SK-N-SH (cell line): ENCODE data around the gene KIF27. TPM values are rescaled to one million over a fixed set of nuclear protein-coding genes. Genes with fewer than 3 reads are reported as not detected.
A peak's percentile ranks its signal among the peaks of the same experiment; 100 is the strongest.

Experiments
- CTCF ChIA-PET: fragments of 300-600, 350-600 bp; formaldehyde crosslinking; extraction: SDS; loops from one replicate; lab custom pipeline; 2021; lab: Yijun Ruan, JAX
- POLR2A ChIA-PET: fragments of 350-600 bp; sonication (Branson Sonifier 250); formaldehyde crosslinking; extraction: SDS; loops from one replicate; lab custom pipeline; 2020; ENCODE audit warnings: antibody characterized with exemption, inconsistent platforms; lab: Yijun Ruan, JAX
- DNase-seq: peaks from one replicate; pipeline ENCODE4 v3.0.0; 2012
- H2AFZ ChIP-seq: fragments of 200-600 bp; sonication (generic); 2 replicates; pipeline ENCODE4 v1.8.1; 2016; ENCODE audit warnings: antibody characterized with exemption, mild to moderate bottlenecking, low read depth
- H3F3A ChIP-seq: fragments of 200-600 bp; sonication (generic); replicated peaks from 2 replicates; pipeline ENCODE3; 2016; ENCODE audit warnings: antibody characterized with exemption, mild to moderate bottlenecking; ENCODE audit not compliant: insufficient read depth
- H3K27ac ChIP-seq, 2 experiments: fragments of 200-500 bp in 1 of 2; fragments of 200-600 bp in 1 of 2; sonication (Bioruptor generic) in 1 of 2; sonication (generic), shearing (Covaris generic) in 1 of 2; 2 replicates each; pipeline versions ENCODE4 v1.5.1 to v1.6.1; 2014 to 2016; ENCODE audit warnings: low read depth in 2 of 2, inconsistent platforms in 1 of 2, low read length in 1 of 2, mild to moderate bottlenecking in 1 of 2, mixed read lengths in 1 of 2
- H3K27me3 ChIP-seq: fragments of 200-600 bp; sonication (generic), shearing (Covaris generic); 2 replicates; pipeline ENCODE4 v1.6.1; 2016; ENCODE audit warnings: mixed run types; ENCODE audit not compliant: insufficient read depth
- H3K36me3 ChIP-seq, 2 experiments: fragments of 200-500 bp in 1 of 2; fragments of 200-600 bp in 1 of 2; sonication (Bioruptor generic) in 1 of 2; sonication (generic) in 1 of 2; replicated peaks in 1 of 2; 2 replicates each; pipeline versions ENCODE3 to v1.5.1; 2014 to 2016; ENCODE audit warnings: low read length in 1 of 2, mild to moderate bottlenecking in 1 of 2; ENCODE audit not compliant: insufficient read depth in 2 of 2, control insufficient read depth in 1 of 2
- H3K4me1 ChIP-seq, 2 experiments: fragments of 200-500 bp in 1 of 2; fragments of 200-600 bp in 1 of 2; sonication (Bioruptor generic) in 1 of 2; sonication (generic), shearing (Covaris generic) in 1 of 2; 2 replicates each; pipeline versions ENCODE4 v1.5.1 to v1.6.1; 2014 to 2016; ENCODE audit warnings: low read depth in 1 of 2, low read length in 1 of 2, mixed run types in 1 of 2; ENCODE audit not compliant: insufficient read depth in 2 of 2, control insufficient read depth in 1 of 2
- H3K4me2 ChIP-seq: fragments of 200-600 bp; sonication (generic), shearing (Covaris generic); 2 replicates; pipeline ENCODE4 v1.6.1; 2017; ENCODE audit warnings: mixed run types
- H3K4me3 ChIP-seq, 2 experiments: fragments of 200-500 bp in 1 of 2; fragments of 200-600 bp in 1 of 2; sonication (Bioruptor generic) in 1 of 2; sonication (generic), shearing (Covaris generic) in 1 of 2; 2 replicates each; pipeline versions ENCODE4 v1.5.1 to v1.8.1; 2014 to 2016; ENCODE audit warnings: low read depth in 2 of 2, inconsistent platforms in 1 of 2, low read length in 1 of 2, mild to moderate bottlenecking in 1 of 2, mixed read lengths in 1 of 2, moderate library complexity in 1 of 2
- H3K79me2 ChIP-seq: fragments of 200-600 bp; sonication (generic); 2 replicates; pipeline ENCODE4 v1.8.1; 2017; ENCODE audit warnings: mild to moderate bottlenecking; ENCODE audit not compliant: insufficient read depth
- H3K9ac ChIP-seq: fragments of 200-600 bp; sonication (generic); 2 replicates; pipeline ENCODE4 v1.6.1; 2017; ENCODE audit warnings: mixed run types
- H3K9me2 ChIP-seq: fragments of 200-600 bp; sonication (generic); 2 replicates; pipeline ENCODE4 v1.6.1; 2017; ENCODE audit warnings: mixed run types
- H3K9me3 ChIP-seq: fragments of 200-600 bp; sonication (generic); 2 replicates; pipeline ENCODE4 v1.6.1; 2017; ENCODE audit warnings: mixed run types, mild to moderate bottlenecking, moderate library complexity
- H4K20me1 ChIP-seq: fragments of 200-600 bp; sonication (generic); 2 replicates; pipeline ENCODE4 v1.6.1; 2017; ENCODE audit warnings: mild to moderate bottlenecking, mixed run types; ENCODE audit not compliant: insufficient read depth
- CTCF ChIP-seq: fragments of 200-600 bp; sonication (generic); IDR thresholded peaks from 2 replicates; pipeline ENCODE4 v1.6.1; 2017; ENCODE audit warnings: antibody characterized with exemption, mild to moderate bottlenecking, moderate library complexity
- ELF1 ChIP-seq: IDR thresholded peaks from 2 replicates; pipeline ENCODE4 v1.4.0; 2012
- EP300 ChIP-seq, 2 experiments: IDR thresholded peaks; 2 replicates each; pipeline versions ENCODE4 v1.4.0 to v1.6.1; 2012; ENCODE audit warnings: borderline replicate concordance in 1 of 2, low read depth in 1 of 2, low read length in 1 of 2
- EZH2phosphoT487 ChIP-seq: fragments of 200-600 bp; sonication (generic); IDR thresholded peaks from 2 replicates; pipeline ENCODE4 v1.6.1; 2017; ENCODE audit warnings: low read depth, mixed run types, mild to moderate bottlenecking, antibody characterized with exemption, moderate library complexity, borderline replicate concordance
- FOSL2 ChIP-seq: IDR thresholded peaks from 2 replicates; pipeline ENCODE4 v1.4.0; 2012; ENCODE audit warnings: low read depth, mild to moderate bottlenecking, moderate library complexity, borderline replicate concordance
- FOXM1 ChIP-seq: IDR thresholded peaks from 2 replicates; pipeline ENCODE4 v1.4.0; 2012; ENCODE audit warnings: low read depth, mild to moderate bottlenecking
- JUND ChIP-seq: IDR thresholded peaks from 2 replicates; pipeline ENCODE4 v1.4.0; 2012
- MAX ChIP-seq: IDR thresholded peaks from 2 replicates; pipeline ENCODE4 v1.4.0; 2012; ENCODE audit warnings: low read depth
- MEF2A ChIP-seq: IDR thresholded peaks from 2 replicates; pipeline ENCODE4 v1.4.0; 2012; ENCODE audit warnings: low read depth, borderline replicate concordance
- MXI1 ChIP-seq: IDR thresholded peaks from 2 replicates; pipeline ENCODE4 v1.6.1; 2012; ENCODE audit warnings: mild to moderate bottlenecking, low read depth, low read length, improper control_type of control experiment
- NFIC ChIP-seq: IDR thresholded peaks from 2 replicates; pipeline ENCODE4 v1.4.0; 2012; ENCODE audit warnings: borderline replicate concordance
- NRF1 ChIP-seq: IDR thresholded peaks from 2 replicates; pipeline ENCODE4 v1.6.1; 2012; ENCODE audit warnings: low read depth, mild to moderate bottlenecking, low read length
- RAD21 ChIP-seq: IDR thresholded peaks from 2 replicates; pipeline ENCODE4 v1.6.1; 2012; ENCODE audit warnings: mild to moderate bottlenecking, low read length
- RCOR1 ChIP-seq: fragments of 150-350 bp; IDR thresholded peaks from 2 replicates; pipeline ENCODE4 v1.6.1; 2017; ENCODE audit warnings: antibody characterized with exemption, low read length
- REST ChIP-seq: IDR thresholded peaks from 2 replicates; pipeline ENCODE4 v1.6.1; 2012; ENCODE audit warnings: mild to moderate bottlenecking, low read depth, low read length, moderate library complexity
- RFX5 ChIP-seq: IDR thresholded peaks from 2 replicates; pipeline ENCODE4 v1.6.1; 2012; ENCODE audit warnings: mild to moderate bottlenecking, improper control_type of control experiment, low read length
- SIN3A ChIP-seq: IDR thresholded peaks from 2 replicates; pipeline ENCODE4 v1.6.1; 2012; ENCODE audit warnings: low read depth, mild to moderate bottlenecking, low read length, moderate library complexity, borderline replicate concordance
- SMC3 ChIP-seq: IDR thresholded peaks from 2 replicates; pipeline ENCODE4 v1.6.1; 2012; ENCODE audit warnings: low read depth, low read length, improper control_type of control experiment
- TAF1 ChIP-seq: IDR thresholded peaks from 2 replicates; pipeline ENCODE4 v1.6.1; 2012; ENCODE audit warnings: low read depth, mild to moderate bottlenecking, low read length, moderate library complexity, borderline replicate concordance
- TCF12 ChIP-seq: IDR thresholded peaks from 2 replicates; pipeline ENCODE4 v1.4.0; 2012
- YY1 ChIP-seq: IDR thresholded peaks from 2 replicates; pipeline ENCODE4 v1.4.0; 2012; ENCODE audit warnings: low read depth, mild to moderate bottlenecking
- ZBTB33 ChIP-seq: IDR thresholded peaks from 2 replicates; pipeline ENCODE4 v1.4.0; 2012; ENCODE audit warnings: low read depth, borderline replicate concordance
- WGBS: methylation state at CpG from one replicate; pipeline ENCODE4 v1.1.6; 2017; ENCODE audit warnings: low lambda C conversion rate; 5-methylcytosine and 5-hydroxymethylcytosine counted together
- polyA plus RNA-seq, 3 experiments: library from polyadenylated mRNA; depleted of rRNA; stranded (reverse); fragments of >200 nt; gene quantifications; 2 replicates each; pipeline ENCODE4 v1.2.3, GENCODE V29; 2012
- TF ChIP-seq, protein P1 (sequence below): IDR thresholded peaks from 2 replicates; pipeline ENCODE4 v1.4.0; 2012; ENCODE audit warnings: low read depth, borderline replicate concordance
- TF ChIP-seq, protein P2 (sequence below): fragments of 150-350 bp; IDR thresholded peaks from 2 replicates; pipeline ENCODE4 v1.6.1; 2017; ENCODE audit warnings: antibody characterized with exemption, low read length, low read depth, borderline replicate concordance

The KIF27 gene
- polyA plus RNA-seq, 1 of the 3 experiments (the other 2 are of a cell fraction), result 0.81 TPM

- Histone ChIP-seq H3K36me3 (peaks cover 4 to 5% of the 10 kb centered on the region in 2 experiments), H2AFZ (peak overlapping the region; percentile 20; the same call in 1 of the 2 replicates), H3K9me2 (no peaks in the 10 kb centered on the region), H3K4me3 (no peak overlapping the region), H3K4me1 (peaks cover 2 to 32% of the 10 kb centered on the region in 2 experiments; a peak in 2 of 4 replicates), H3K27me3 (no peaks in the 10 kb centered on the region), H3K79me2 (no peaks in the 10 kb centered on the region), H3K27ac (peak overlapping the region; percentile 9 to 51; a peak in 3 of 4 replicates), H4K20me1 (no peaks in the 10 kb centered on the region), H3K9me3 (no peaks in the 10 kb centered on the region), H3K4me2 (peak overlapping the region; percentile 22; the same call in 1 of the 2 replicates), H3F3A (peaks cover 13% of the 10 kb centered on the region), H3K9ac (no peak overlapping the region)
- no peak for DNase-seq
- ChIA-PET CTCF (interaction anchor here (1.3 to 6.3 kb wide), 4 partner anchors 15 to 380 kb away, joined by 3 to 69 read pairs (median 14); partner anchors contain the start of gene KIF27), POLR2A (no interaction called here)
- WGBS, result 59% methylated on average over 3 of the region's 3 CpGs
- no peak for TF ChIP-seq FOXM1
- no peak for TF ChIP-seq MEF2A
- TF ChIP-seq EP300 (IDR thresholded peaks at IDR 0.05; ENCODE audit: borderline replicate concordance in 1 of 2, low read depth in 1 of 2, low read length in 1 of 2), result no peak
- no peak for TF ChIP-seq RFX5
- TF ChIP-seq REST, result no peak
- TF ChIP-seq FOSL2, result no peak; the same call in 1 of the 2 replicates
- TF ChIP-seq NFIC, result peak; percentile 68
- TF ChIP-seq, protein P1, sequence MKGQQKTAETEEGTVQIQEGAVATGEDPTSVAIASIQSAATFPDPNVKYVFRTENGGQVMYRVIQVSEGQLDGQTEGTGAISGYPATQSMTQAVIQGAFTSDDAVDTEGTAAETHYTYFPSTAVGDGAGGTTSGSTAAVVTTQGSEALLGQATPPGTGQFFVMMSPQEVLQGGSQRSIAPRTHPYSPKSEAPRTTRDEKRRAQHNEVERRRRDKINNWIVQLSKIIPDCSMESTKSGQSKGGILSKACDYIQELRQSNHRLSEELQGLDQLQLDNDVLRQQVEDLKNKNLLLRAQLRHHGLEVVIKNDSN, result peak; percentile 92
- TF ChIP-seq SMC3, result no peak
- TF ChIP-seq ELF1, result no peak
- TF ChIP-seq RAD21, result no peak
- no peak for TF ChIP-seq EZH2phosphoT487
- peak; percentile 9; the same call in 1 of the 2 replicates for TF ChIP-seq JUND
- TF ChIP-seq TAF1, result no peak
- peak; percentile 38; the same call in 1 of the 2 replicates for TF ChIP-seq MAX
- no peak for TF ChIP-seq SIN3A
- TF ChIP-seq, protein P2, sequence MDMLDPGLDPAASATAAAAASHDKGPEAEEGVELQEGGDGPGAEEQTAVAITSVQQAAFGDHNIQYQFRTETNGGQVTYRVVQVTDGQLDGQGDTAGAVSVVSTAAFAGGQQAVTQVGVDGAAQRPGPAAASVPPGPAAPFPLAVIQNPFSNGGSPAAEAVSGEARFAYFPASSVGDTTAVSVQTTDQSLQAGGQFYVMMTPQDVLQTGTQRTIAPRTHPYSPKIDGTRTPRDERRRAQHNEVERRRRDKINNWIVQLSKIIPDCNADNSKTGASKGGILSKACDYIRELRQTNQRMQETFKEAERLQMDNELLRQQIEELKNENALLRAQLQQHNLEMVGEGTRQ, result peak; percentile 28; the same call in 1 of the 2 replicates
- no peak for TF ChIP-seq NRF1
- no peak for TF ChIP-seq RCOR1
- no peak for TF ChIP-seq YY1
- TF ChIP-seq MXI1, result no peak
- no peak for TF ChIP-seq CTCF
- no peak; the same call in 1 of the 2 replicates for TF ChIP-seq TCF12
- no peak for TF ChIP-seq ZBTB33
These were observed 14.2 kb upstream of the KIF27 start for GRCh38 chr9:83935276-83935935.
